Psoas muscle (tissue), 8 donors: ENCODE measurements around the gene CCDC91. TPM values are rescaled to one million over a fixed set of nuclear protein-coding genes. Genes with fewer than 3 reads are reported as not detected.

Experiments used
- ATAC-seq, 4 donors: fragments of 200-7000 bp; cut with Tn5 transposase; one replicate each; pipeline ENCODE4 v1.9.1; 2020; ENCODE audit warnings: moderate library complexity in 3 of 4, mild to moderate bottlenecking in 2 of 4
- DNase-seq, 2 donors: peaks; one replicate each; pipeline ENCODE4 v3.0.0-alpha.2; 2020
- H3K27ac ChIP-seq: fragments of 200-600 bp; one replicate; pipeline ENCODE4 v1.8.0; 2022
- H3K27me3 ChIP-seq, 3 donors: fragments of 200-600 bp in 1 of 3; one replicate each; pipeline versions ENCODE4 v1.6.1 to v1.8.0; 2013 to 2022; ENCODE audit warnings: low read length in 2 of 3, mild to moderate bottlenecking in 2 of 3, moderate library complexity in 1 of 3; ENCODE audit not compliant: insufficient read depth in 3 of 3
- H3K36me3 ChIP-seq, 2 donors: fragments of 200-600 bp in 1 of 2; one replicate each; pipeline versions ENCODE4 v1.6.1 to v1.8.0; 2013 to 2022; ENCODE audit warnings: low read depth in 1 of 2, mild to moderate bottlenecking in 1 of 2, moderate library complexity in 1 of 2; ENCODE audit not compliant: insufficient read depth in 1 of 2
- H3K4me1 ChIP-seq: fragments of 200-600 bp; one replicate; pipeline ENCODE4 v1.8.0; 2022
- H3K4me3 ChIP-seq: fragments of 200-600 bp; one replicate; pipeline ENCODE4 v1.8.0; 2022; ENCODE audit warnings: mild to moderate bottlenecking
- H3K9me3 ChIP-seq: fragments of 200-600 bp; one replicate; pipeline ENCODE4 v1.8.0; 2022
- CTCF ChIP-seq: fragments of 200-600 bp; IDR thresholded peaks from one replicate; pipeline ENCODE4 v1.8.0; 2022; ENCODE audit warnings: antibody characterized with exemption
- WGBS, 3 donors: extraction: QIAGEN DNeasy Blood & Tissue Kit; methylation state at CpG; one replicate each; pipeline versions ENCODE4 v1.1.6 to v1.1.7; 2013; 5-methylcytosine and 5-hydroxymethylcytosine counted together
- intact Hi-C, 2 donors: fragments of 100-400 bp; cut with DNase I; formaldehyde crosslinking; loops; one replicate each; pipeline versions ENCODE4 v1.11.0 to v1.14.2; 2022
- polyA plus RNA-seq, 3 donors: library from polyadenylated mRNA; stranded (reverse); fragments of 200-250 nt; gene quantifications; one replicate each; pipeline ENCODE4 v1.2.3, GENCODE V29; 2013
- total RNA-seq, 4 donors: library from RNA; stranded (reverse); fragmentation: NEBNext Ultra II Directional in 2 of 4; extraction: Animal tissue kit (Norgen Biotek cat#: 25700) in 2 of 4; gene quantifications; one replicate each; pipeline versions ENCODE4 v1.2.1 to v1.2.4, GENCODE V29; 2021 to 2023
- donor health status: healthy with polysubstance abuse.
- donor health status: DM: no; HTN: no; CAD: no; lungs with moderate emphysema.
- donor health status: Bipolar disorder and iron deficiency.
- donor health status: healthy.
- donor health status: DM: yes; HTN: yes; CAD: no.
- donor health status: DM: no; HTN: no; CAD: no.
- donor health status: DM: no; HTN: no; CAD: no.
- donor health status: DM: yes; HTN: yes; CAD: no.

CCDC91 gene
- total and polyA plus RNA-seq, 7 donors, result 18.4 to 47.2 (median 36.2) TPM

- H3K9me3 ChIP-seq, result no peaks in the 10 kb centered on the region
- H3K4me3 ChIP-seq, result no peak overlapping the region
- ATAC-seq (no peak), DNase-seq (no peak)
- 71 to 84% (median 81%) methylated on average over 3 of the region's 3 CpGs for WGBS, 3 donors
- TF ChIP-seq CTCF, result no peak
- H3K27me3 ChIP-seq, result no peaks in the 10 kb centered on the region
- H3K36me3 ChIP-seq, result no peaks in the 10 kb centered on the region
- H3K4me1 ChIP-seq, result no peaks in the 10 kb centered on the region
- H3K27ac ChIP-seq, result no peak overlapping the region
- intact Hi-C loops, result no loop called here
Measured at GRCh38 chr12:28563286-28563685, 373.0 kb downstream of the CCDC91 start.

- Histone ChIP-seq H3K27me3 (no peaks in the 10 kb centered on the region), H3K36me3 (no peaks in the 10 kb centered on the region), H3K4me1 (no peaks in the 10 kb centered on the region), H3K9me3 (no peaks in the 10 kb centered on the region), H3K27ac (no peak overlapping the region), H3K4me3 (no peak overlapping the region)
- TF ChIP-seq CTCF, result no peak
- intact Hi-C loops, result no loop called here
- DNase-seq (no peak), ATAC-seq (no peak)
- WGBS, 3 donors, result 95 to 97% (median 96%) methylated on average over 2 of the region's 2 CpGs
Measured at GRCh38 chr12:28563936-28564335, 373.7 kb downstream of the CCDC91 start.

- ATAC-seq, result peak in 3 of 4 donors; percentile 39 to 55 (median 40)
Measured at GRCh38 chr12:28568118-28568517, 377.9 kb downstream of the CCDC91 start.

GRCh38 chr12:28568704-28569103 is 378.4 kb downstream of the CCDC91 start:
- TF ChIP-seq CTCF, result no peak
- Histone ChIP-seq H3K27ac (no peak overlapping the region), H3K4me3 (no peak overlapping the region), H3K36me3 (no peaks in the 10 kb centered on the region), H3K9me3 (no peaks in the 10 kb centered on the region), H3K27me3 (no peaks in the 10 kb centered on the region), H3K4me1 (no peaks in the 10 kb centered on the region)
- WGBS, 3 donors, result 66 to 76% (median 75%) methylated on average over 6 of the region's 6 CpGs
- no peak for DNase-seq
- ATAC-seq, result no peak
- intact Hi-C loops, result no loop called here

More at GRCh38 chr12:28568118-28568517, 377.9 kb downstream of the CCDC91 start:
- Histone ChIP-seq H3K4me1 (no peaks in the 10 kb centered on the region), H3K4me3 (no peak overlapping the region), H3K27me3 (no peaks in the 10 kb centered on the region), H3K27ac (no peak overlapping the region), H3K9me3 (no peaks in the 10 kb centered on the region), H3K36me3 (no peaks in the 10 kb centered on the region)
- WGBS, 3 donors, result 57 to 68% (median 61%) methylated on average over 3 of the region's 3 CpGs
- intact Hi-C loops, result no loop called here
- TF ChIP-seq CTCF, result no peak
- DNase-seq, result peak in 1 of 2 donors; percentile 33

GRCh38 chr12:28569698-28570411 is 379.6 kb downstream of the CCDC91 start:
- WGBS, 3 donors, result 64 to 74% (median 72%) methylated on average over 3 of the region's 3 CpGs
- ATAC-seq (peak; percentile 42 to 75 (median 64)), DNase-seq (no peak)
- no peak for TF ChIP-seq CTCF
- intact Hi-C loops, result no loop called here
- Histone ChIP-seq H3K4me1 (no peaks in the 10 kb centered on the region), H3K27me3 (no peaks in the 10 kb centered on the region), H3K4me3 (no peak overlapping the region), H3K27ac (no peak overlapping the region), H3K9me3 (no peaks in the 10 kb centered on the region), H3K36me3 (no peaks in the 10 kb centered on the region)
